ENCODE measurements around the gene PUS7.
A peak's percentile ranks its signal among the peaks of the same experiment; 100 is the strongest.
"Not testable (repeated sequence)": the region's sequence is repeated elsewhere in the genome, so short reads cannot be mapped to it uniquely, and the experiment has no call there.

The PUS7 gene, protein sequence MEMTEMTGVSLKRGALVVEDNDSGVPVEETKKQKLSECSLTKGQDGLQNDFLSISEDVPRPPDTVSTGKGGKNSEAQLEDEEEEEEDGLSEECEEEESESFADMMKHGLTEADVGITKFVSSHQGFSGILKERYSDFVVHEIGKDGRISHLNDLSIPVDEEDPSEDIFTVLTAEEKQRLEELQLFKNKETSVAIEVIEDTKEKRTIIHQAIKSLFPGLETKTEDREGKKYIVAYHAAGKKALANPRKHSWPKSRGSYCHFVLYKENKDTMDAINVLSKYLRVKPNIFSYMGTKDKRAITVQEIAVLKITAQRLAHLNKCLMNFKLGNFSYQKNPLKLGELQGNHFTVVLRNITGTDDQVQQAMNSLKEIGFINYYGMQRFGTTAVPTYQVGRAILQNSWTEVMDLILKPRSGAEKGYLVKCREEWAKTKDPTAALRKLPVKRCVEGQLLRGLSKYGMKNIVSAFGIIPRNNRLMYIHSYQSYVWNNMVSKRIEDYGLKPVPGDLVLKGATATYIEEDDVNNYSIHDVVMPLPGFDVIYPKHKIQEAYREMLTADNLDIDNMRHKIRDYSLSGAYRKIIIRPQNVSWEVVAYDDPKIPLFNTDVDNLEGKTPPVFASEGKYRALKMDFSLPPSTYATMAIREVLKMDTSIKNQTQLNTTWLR

DNA sequence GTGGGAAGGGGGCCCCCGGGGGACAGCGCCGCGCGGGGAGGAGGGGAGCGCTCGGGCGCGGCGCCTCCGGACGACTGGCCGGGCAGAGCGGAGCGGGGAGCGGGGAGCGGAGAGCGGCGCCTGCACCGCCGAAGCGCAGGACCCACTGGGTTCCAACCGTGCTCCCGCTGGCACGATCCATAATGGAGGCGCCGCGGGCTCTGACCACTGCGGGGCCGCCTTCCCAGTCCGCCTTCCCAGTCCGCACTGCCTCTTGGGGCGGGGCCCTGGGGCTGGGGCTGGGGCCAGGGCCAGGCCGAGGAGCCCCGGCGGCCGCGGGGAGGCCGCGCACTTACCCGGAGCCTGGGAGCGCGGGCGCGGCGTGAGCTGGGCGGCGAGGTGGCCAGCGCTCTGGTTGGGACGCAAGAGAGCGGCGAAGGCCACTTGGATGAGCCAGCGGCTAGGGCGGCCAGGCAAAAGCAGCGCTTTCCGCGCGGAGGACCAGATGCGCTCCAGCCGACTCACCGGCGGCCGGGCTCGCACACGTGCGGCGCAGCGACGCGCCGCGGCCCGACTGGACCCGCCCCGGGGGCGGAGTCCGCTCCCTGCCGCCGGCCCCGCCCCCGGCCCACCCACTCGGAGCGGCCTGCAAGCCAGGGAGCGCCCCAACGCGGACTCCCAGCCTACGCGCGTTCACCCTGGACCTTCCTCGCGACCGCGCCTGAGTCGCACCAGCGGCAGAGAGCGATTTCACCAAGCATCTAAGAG, at the start of gene PUS7:
TSS of gene PUS7 (minus strand) at position 555 of the 747 bp plus-strand sequence. CDS start 13,759 bp downstream, outside the sequence.
- peak; percentile 31 for DNase-seq (ENCODE audit: low read depth)

DNA sequence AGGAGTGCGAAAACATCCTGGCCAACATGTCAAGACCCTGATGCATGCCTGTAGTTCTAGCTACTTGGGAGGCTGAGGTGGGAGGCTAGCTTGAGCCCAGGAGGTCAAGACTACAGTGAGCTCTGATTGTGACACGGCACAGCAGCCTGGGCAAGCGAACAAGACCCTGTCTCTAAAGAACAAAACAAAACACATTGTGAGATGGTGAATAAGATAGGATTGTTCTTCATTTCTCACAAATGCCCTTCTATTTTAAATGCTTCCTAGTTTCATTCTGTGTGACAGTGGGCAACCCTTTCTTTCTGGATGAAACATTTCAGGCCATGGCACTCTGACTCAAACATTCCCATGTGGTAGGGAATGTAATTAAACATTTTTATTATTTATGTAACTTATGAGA, 45.8 kb upstream of the PUS7 start:
- DNase-seq (ENCODE audit: low read depth) = no peak

DNA sequence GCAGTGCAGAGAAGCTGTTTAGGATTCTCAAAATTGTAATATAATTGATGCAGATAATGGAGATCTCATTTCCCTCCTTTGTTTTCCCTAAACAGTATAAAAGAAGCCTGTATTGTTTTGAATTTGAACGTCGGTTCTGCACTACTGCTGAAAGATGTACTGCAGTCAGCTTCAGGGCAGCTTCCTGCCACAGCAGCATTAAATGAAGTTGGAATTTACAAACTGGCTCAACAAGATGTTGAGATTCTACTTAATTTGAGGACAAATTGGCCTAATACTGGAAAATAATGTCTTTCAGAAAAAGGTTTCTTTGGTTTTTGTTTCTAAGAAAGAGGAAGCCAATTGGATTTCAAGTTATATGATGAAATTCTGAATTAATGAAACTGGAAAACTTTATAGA, 45.0 kb upstream of the PUS7 start:
- no peak for DNase-seq (ENCODE audit: low read depth)

DNA sequence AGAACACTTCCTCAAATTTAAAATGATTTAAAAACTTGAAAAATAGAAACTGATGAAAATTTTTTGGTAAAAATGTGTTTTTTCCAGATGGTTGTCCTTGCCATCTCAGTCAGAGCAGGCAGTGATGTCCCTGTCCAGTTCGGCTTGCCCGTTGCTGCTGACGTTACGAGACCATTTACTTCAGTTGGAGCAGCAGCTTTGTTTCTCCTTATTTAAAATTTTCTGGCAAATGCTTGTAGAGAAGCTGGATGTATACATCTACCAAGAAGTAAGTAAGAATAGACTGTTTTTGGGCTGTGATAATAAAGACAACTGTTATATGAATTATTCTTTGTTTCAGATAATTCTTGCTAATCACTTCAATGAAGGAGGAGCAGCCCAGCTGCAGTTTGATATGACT, 43.1 kb upstream of the PUS7 start:
- DNase-seq (ENCODE audit: low read depth) = no peak

DNA sequence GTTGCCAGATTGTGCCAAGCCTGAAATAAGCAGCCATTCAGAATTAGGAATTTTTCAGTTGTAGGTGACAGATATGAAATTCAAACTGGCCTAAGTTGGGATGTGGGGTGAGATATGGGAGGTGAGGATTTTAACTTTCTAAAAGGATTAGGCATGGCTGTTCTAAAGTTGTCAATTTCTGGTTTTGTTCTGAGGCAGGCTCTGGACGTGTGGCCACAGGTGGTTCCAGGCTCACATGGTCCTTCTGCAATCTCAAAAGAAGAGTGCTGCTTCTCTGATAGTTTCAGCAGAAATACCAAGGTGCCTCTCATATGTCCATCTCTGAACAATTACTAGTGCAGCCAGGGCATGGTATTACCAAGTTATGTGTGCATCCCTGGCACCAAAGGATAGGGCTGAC, 37.9 kb upstream of the PUS7 start:
- DNase-seq (ENCODE audit: low read depth) = no peak

DNA sequence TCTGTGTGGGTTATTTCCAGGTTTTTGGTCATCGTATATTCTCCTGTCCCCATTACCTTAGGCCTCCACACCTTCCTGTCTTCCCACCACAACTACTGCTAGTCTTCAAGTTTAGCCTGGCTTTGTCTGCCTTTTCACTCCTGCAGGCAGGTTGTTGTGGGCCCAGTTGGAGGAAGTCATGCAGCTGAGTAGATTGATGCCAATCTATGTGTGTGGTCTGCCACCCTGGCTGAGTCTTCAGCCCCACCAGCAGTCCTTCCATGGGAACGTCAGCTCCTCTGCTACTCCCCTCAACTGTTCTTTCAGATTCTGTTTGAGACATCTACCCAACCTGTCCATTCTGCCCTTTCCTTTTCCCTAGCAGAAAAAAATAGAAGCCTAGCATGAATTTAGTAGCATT, 16.3 kb upstream of the PUS7 start:
- DNase-seq (ENCODE audit: low read depth) = no peak

DNA sequence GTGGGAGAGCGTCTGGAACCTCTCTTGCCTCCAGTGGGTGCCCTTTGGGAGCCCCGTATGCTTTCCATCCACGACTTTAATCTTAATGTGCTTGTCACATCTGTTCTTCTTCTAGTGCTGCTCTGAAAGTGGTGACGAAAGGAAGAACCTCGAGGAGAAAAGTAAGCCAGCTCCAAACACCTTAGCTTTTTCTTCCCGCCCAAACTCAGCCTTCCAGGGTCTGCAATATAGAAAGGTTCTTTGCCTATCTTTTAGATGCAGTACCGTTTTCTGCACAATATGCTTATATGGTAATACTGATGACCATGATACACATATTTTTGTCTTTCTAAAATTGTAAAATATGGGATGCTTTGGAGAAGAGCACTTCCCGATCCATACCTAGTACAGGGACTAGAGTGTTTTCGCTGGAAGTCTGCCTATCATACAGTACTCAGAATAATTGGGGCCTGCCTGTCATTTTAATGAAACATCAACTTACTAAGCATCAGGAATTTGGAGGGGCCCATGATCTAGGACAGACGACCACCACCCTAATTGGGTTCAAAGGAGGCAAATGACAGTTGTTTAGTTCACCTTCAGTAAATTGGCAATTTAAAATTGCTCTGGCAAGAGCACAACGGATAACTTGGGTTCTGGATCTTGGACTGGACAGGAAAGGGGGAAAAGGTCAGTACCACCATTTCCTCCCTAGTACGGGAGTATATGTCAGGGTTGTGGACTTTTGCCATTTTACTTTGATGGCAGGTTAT, 10.8 kb upstream of the PUS7 start:
- no peak for DNase-seq (ENCODE audit: low read depth)

DNA sequence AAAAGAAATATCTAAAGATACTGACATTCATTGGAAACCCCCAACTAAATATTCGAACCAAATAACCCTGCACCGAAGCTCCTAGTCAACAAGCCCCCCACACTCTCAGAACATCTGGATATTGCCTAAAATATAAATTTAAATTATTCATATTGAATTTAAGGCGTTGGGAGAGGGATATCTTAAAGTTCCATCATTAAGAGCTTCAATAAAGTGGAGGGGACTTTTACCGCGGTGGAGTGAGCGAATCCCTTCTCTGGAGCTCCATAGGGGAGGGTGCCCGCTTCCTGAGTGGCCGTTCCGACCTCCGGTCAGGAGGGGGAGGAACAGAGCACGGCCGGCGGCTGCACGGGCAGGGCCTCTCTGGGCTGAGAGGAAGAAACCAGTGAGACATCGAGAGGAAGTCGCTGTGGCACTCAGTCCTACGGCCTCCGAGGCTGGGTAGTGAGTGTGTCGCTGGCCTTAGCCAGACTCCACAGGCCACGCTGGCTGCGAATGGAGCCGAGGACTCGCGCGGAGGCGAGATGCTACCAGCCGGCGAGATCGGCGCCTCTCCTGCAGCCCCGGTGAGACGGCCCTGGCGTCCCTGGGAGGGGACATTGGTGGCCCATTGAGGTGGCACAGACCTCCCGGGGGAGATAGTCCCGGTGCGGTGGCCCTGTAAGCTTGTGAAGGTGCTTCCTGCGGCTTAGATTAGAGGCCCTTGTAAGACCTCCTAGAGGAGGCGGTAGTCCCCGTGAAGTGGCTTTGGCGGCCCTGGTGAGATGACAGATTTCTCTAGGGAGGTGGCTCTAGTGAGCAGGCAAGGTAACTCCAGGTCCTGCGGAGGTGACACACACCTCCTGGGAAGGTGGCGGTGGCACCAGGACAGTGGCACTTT, 10.0 kb upstream of the PUS7 start, which contains the start of gene RINT1:
TSS of gene RINT1 (plus strand) at position 410 of the 880 bp plus-strand sequence. CDS start at position 525, 115 bp downstream.
- peak; percentile 44 for DNase-seq (ENCODE audit: low read depth)

DNA sequence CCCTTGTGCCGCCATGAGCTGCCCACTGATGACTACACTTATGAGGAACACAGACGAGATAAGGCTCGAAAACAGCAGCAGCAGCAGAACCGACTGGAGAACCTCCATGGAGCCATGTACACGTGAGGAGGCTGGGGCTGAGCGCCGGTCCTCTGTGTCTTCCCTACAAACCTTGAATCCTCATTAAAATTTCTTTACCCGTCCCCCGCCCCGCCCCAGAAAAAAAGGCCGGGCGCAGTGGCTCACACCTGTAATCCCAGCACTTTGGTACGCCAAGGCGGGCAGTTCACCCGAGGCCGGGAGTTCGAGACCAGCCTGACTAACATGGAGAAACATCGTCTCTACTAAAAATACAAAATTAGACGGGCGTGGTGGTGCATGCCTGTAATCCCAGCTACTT, 8.5 kb upstream of the PUS7 start:
- DNase-seq (ENCODE audit: low read depth) = no peak

DNA sequence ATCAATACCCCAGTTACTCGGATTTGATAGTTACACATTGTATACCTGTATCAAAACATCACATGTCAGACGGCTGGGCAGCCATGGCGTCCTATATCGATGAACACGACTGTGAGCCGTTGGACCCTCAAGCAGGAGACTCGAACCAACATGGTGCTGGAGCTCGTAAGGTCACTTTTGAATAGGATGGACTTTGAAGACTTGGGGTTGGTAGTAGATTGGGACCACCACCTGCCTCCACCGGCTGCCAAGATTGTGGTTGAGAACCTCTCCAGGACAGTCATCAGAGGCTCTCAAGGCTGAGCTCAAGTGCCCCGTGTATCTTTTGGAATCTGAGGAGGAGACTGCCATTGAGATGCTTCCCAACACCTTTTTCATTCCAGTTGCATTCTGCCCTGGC, 8.1 kb upstream of the PUS7 start:
- no peak for DNase-seq (ENCODE audit: low read depth)

DNA sequence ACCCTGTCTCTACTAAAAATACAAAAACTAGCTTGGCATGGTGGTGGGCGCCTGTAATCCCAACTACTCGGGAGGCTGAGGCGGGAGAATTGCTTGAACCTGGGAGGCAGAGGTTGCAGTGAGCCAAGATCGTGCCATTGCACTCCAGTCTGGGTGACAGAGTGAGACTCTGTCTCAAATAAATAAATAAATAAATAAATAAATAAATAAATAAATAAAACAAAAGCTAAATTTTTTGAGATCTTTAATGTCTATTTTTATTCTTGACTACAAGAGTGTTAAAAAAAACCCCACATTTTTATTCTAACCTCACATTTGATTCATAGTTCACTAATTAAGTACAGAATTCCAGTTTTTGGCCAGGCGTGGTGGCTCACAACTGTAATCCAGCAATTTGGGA, 5.7 kb upstream of the PUS7 start:
- DNase-seq (ENCODE audit: low read depth) = not testable (repeated sequence)

DNA sequence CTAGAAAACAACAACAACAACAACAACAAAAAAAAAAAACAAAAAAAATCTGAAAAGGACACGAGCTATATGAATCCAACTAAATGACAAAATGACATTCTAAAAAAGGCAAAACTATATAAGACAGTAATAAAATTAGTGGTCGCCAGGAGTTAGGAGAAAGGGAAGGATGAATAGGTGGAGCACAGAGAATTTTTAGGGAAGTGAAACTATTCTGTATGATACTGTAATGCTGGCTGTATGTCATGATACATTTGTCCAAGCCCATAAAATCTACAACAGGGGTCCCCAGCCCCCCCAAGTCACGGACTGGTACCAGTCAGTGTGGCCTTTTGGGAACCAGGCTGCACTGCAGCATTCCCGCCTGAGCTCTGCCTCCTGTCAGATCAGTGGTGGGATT, 2.8 kb upstream of the PUS7 start:
- DNase-seq (ENCODE audit: low read depth) = no peak

DNA sequence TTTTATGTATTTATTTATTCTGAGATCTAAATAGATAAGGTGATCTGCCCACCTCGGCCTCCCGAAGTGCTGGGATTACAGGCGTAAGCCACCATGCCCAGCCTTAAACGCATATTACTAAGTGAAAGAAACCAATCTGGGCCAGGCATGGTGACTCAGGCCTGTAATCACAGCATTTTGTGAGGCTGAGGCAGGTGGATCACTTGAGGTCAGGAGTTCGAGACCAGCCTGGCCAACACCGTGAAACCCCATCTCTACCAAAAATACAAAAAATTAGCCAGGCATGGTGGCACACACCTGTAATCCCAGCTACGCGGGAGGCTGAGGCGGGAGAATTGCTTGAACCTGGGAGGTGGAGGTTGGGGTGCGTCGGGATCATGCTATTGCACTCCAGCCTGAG, 2.4 kb upstream of the PUS7 start:
- DNase-seq (ENCODE audit: low read depth) = not testable (repeated sequence)

DNA sequence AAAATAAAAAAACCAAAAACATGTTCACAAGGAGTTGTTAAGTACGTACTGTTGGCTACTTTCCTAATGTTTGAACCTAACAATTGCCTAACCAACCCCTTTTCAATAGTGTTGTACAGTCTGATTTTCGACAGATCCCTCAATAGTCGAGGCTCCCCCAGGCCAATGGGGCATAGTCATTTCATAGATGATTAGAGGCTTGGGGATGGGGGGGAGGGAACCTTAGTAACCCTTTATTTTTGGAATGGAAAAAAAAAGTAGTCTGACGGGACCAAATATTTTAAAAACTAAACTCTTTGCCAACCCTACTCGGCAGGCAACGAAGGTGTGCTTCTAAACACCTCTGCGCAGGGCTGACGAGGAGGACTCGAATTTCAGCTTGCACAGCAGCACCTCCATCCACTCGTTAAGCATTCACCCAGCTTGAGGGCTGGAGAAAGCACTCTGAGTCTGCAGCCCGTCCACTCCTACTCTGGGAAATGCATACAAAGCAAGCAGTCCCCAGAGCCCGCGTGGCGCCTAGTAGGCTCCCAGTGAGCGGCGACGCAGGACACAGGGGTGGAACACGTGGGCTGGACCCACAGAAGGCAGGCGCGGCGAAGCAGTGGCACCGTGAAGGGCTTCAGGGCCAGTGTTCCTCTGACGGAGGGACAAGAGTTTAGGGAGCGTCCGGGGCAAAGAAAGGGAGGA, 899 bp downstream of the PUS7 start:
- DNase-seq (ENCODE audit: low read depth) = no peak

DNA sequence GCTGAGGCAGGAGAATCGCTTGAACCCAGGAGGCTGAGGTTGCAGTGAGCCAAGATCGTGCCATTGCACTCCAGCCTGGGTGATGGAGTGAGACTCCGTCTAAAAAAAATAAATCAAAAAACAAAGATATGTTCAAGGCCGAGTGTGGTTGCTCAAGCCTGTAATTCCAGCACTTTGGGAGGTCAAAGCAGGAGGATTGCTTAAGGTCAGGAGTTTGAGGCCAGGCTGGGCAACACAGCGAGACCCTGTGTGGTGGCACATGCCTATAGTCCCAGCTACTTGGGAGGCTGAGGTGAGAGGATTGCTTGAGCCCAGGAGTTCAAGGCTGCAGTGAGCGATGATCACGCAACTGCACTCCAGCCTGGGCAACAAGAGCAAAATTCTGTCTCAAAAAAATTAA, 1.5 kb downstream of the PUS7 start:
- DNase-seq (ENCODE audit: low read depth) = not testable (repeated sequence)

DNA sequence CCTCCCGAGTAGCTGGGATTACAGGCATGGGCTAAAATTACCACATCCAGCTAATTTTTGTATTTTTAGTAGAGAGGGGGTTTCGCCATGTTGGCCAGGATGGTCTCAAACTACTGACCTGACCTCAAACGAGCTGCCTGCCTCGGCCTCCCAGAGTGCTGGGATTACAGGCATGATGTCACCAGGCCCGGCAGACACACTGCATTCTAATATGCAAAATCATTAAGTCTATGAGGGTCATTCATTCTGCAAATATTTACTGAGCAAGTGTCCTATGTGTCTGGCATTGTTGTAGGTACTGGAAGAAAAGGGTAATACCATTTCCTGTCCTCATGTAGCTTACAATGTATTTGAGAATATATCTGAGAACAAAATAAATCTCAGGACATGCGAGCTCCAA, 2.7 kb downstream of the PUS7 start:
- DNase-seq (ENCODE audit: low read depth) = no peak

DNA sequence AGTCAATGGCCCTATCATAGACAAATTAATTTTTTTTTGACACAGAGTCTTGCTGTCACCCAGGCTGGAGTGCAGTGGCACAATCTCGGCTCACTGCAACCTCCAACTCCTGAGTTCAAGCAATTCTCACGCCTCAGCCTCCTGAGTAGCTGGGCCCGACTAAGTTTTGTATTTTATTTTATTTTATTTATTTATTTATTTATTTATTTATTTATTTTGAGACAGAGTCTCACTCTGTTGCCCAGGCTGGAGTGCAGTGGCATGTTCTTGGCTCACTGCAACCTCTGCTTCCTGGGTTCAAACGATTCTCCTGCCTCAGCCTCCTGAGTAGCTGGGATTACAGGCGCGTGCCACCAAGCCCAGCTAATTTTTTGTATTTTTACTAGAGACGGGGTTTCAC, 6.5 kb downstream of the PUS7 start:
- DNase-seq (ENCODE audit: low read depth) = not testable (repeated sequence)

DNA sequence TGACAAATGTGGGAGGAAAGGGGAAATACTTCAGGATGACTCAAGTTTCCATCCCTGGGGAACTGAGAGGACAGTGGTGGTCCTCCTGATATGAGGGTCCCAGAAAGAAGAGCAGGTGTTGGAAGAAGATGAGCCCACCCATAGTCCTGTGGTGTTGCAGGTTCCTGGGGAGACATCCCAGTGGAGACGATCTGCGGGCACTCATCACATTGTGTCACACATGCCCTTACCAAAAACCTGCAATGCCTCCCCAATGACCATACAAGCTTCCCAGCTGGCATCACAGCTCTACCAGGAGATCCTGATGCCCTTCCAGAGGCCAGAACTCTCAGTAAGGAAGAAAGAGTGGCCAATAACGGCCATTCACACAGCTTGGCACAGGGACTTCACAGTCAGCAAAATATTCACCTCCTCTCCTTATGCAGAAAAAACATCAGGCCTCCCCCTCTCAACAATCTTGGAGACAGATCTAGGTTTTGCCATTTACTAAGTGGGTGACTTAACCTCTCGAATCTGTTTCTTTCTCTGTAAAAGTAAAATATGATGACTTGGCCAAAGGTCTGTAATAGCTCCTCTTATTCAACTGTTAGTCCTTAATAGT, 9.0 kb downstream of the PUS7 start:
- DNase-seq (ENCODE audit: low read depth) = no peak

DNA sequence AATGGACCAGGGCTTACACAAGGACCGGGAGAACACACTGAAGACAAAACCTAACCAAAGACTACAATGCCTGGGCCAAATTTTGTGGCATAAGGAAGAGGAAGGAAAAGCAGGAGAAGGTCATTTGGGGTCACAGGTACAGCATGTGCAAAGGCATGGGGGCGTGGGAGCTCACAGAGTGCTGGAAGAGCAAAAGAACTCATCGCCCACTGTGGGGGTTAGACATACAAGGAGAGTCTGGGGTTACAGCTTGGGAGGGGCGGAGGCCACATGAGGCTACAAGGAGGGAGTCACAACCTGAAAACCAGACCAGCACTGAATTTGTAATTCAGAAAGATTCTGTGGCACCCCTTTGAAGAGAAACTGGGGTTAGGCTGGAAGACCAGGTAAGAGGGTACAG, 9.7 kb downstream of the PUS7 start:
- DNase-seq (ENCODE audit: low read depth) = no peak

DNA sequence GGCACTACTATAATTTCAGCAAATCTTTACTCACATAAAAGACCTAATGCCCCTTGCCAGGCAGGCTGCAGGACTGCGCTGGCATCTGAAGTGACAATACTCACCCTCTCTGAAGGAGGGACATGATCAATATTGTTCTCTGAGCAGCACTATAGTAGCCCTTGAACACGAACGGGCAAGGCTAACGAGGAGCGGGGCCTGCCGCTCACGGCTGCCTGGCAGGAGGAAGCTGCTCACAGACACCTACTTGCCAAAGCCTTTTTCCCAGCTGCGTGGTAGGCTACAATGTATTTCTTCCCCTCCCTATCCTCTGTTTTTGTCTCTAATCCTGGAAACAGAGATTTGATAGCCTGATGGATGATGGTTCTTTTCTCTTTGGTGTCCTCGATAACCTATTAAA, 19.9 kb downstream of the PUS7 start:
- DNase-seq (ENCODE audit: low read depth) = no peak
